GM23248 (cell line): Measurements from ENCODE around the gene EHBP1. TPM values are rescaled to one million over a fixed set of nuclear protein-coding genes. Genes with fewer than 3 reads are reported as not detected.

Experiments used
- DNase-seq: peaks from one replicate; pipeline ENCODE4 v3.0.0-alpha.2; 2015
- H2AFZ ChIP-seq: fragments of 200-600 bp; sonication (generic); 2 replicates; pipeline ENCODE4 v1.6.1; 2016; ENCODE audit warnings: antibody characterized with exemption
- H3F3A ChIP-seq: fragments of 200-600 bp; sonication (generic); 2 replicates; pipeline ENCODE4 v1.6.1; 2016; ENCODE audit warnings: mild to moderate bottlenecking, antibody characterized with exemption, mixed run types; ENCODE audit not compliant: insufficient read depth
- H3K27ac ChIP-seq: fragments of 200-600 bp; sonication (generic); 2 replicates; pipeline ENCODE4 v1.5.1; 2016; ENCODE audit warnings: mild to moderate bottlenecking
- H3K27me3 ChIP-seq: fragments of 200-600 bp; sonication (generic); replicated peaks from 2 replicates; pipeline ENCODE4 v1.6.1; 2016; ENCODE audit warnings: mild to moderate bottlenecking; ENCODE audit not compliant: insufficient read depth
- H3K36me3 ChIP-seq: fragments of 200-600 bp; sonication (generic); 2 replicates; pipeline ENCODE4 v1.6.1; 2016; ENCODE audit warnings: low read depth, mild to moderate bottlenecking
- H3K4me1 ChIP-seq: fragments of 200-600 bp; sonication (generic); 2 replicates; pipeline ENCODE4 v1.6.1; 2016; ENCODE audit warnings: mild to moderate bottlenecking; ENCODE audit not compliant: insufficient read depth
- H3K4me2 ChIP-seq: fragments of 200-600 bp; sonication (generic); one replicate; pipeline ENCODE4 v1.6.1; 2016; ENCODE audit warnings: mild to moderate bottlenecking; ENCODE audit not compliant: unreplicated experiment
- H3K4me3 ChIP-seq: fragments of 200-600 bp; sonication (generic); 2 replicates; pipeline ENCODE4 v1.5.1; 2016; ENCODE audit warnings: mild to moderate bottlenecking
- H3K79me2 ChIP-seq: fragments of 200-600 bp; sonication (generic); 2 replicates; pipeline ENCODE4 v1.6.1; 2016; ENCODE audit warnings: mild to moderate bottlenecking; ENCODE audit not compliant: insufficient read depth
- H3K9ac ChIP-seq: fragments of 200-600 bp; sonication (generic); 2 replicates; pipeline ENCODE4 v1.6.1; 2016; ENCODE audit warnings: mild to moderate bottlenecking
- H3K9me2 ChIP-seq: fragments of 200-600 bp; sonication (generic); 2 replicates; pipeline ENCODE4 v1.6.1; 2016; ENCODE audit warnings: mixed run types, mild to moderate bottlenecking, moderate library complexity; ENCODE audit not compliant: insufficient read depth
- H3K9me3 ChIP-seq: fragments of 200-600 bp; sonication (generic); one replicate; pipeline ENCODE4 v1.6.1; 2017; ENCODE audit warnings: low read depth
- H4K20me1 ChIP-seq: fragments of 200-600 bp; sonication (generic); 2 replicates; pipeline ENCODE4 v1.6.0; 2016; ENCODE audit not compliant: insufficient read depth
- EZH2 ChIP-seq: fragments of 200-600 bp; sonication (generic); IDR thresholded peaks from 2 replicates; pipeline ENCODE4 v1.6.1; 2018; ENCODE audit warnings: antibody characterized with exemption, mild to moderate bottlenecking; ENCODE audit not compliant: insufficient read depth, poor library complexity, severe bottlenecking
- EZH2phosphoT487 ChIP-seq: fragments of 200-600 bp; sonication (generic); IDR thresholded peaks from 2 replicates; pipeline ENCODE4 v1.6.1; 2018; ENCODE audit warnings: antibody characterized with exemption, moderate library complexity, mild to moderate bottlenecking, low read depth; ENCODE audit not compliant: insufficient read depth
- WGBS, 2 experiments: methylation state at CpG; one replicate each; pipeline ENCODE4 v1.1.6; 2015 to 2017; ENCODE audit warnings: low lambda C conversion rate in 2 of 2, low coverage in 1 of 2; ENCODE audit errors: missing lambda C conversion rate in 2 of 2; 5-methylcytosine and 5-hydroxymethylcytosine counted together
- in situ Hi-C: fragments of 300-500 bp; cut with MboI; formaldehyde crosslinking; loops from 2 replicates; pipeline ENCODE4 v1.15.0; 2020
- polyA plus RNA-seq: library from polyadenylated mRNA; unstranded; fragments of >200 nt; fragmentation: Nextera tagmentation; extraction: Ambion mirVana; gene quantifications from 2 replicates; pipeline ENCODE4 v1.2.1, GENCODE V29; 2016
- total RNA-seq: library from RNA; depleted of rRNA; stranded (reverse); fragments of >200 nt; shearing (Covaris generic); gene quantifications from 2 replicates; pipeline ENCODE4 v1.2.3, GENCODE V29; 2014

The EHBP1 gene
- total and polyA plus RNA-seq, 2 experiments from 2014 or later, result 41.3 to 56.8 TPM

DNA sequence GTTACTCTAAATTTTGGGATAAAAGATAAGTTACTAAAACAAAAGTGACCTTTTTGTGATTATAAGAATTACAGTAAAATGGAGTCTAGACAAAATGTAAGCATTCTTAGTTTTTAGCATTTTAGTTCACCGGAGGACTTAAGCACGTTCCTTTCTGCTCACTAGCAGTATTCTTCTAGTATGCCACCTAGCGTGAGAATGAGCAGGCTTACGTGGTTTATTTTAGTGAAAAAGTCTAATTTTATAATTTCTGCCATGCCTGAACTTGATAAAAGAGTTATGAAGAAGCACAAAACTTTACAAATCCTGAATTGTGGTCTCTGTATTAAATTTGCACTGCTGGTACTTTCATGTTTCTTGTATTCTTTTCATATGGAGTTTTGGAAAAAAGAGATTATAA, 332.5 kb downstream of the EHBP1 start:
- H3K27ac ChIP-seq, result no peak overlapping the region
- peaks cover 15% of the 10 kb centered on the region for H3K36me3 ChIP-seq
- H3K9ac ChIP-seq, result no peak overlapping the region
- H3F3A ChIP-seq, result peaks cover 4% of the 10 kb centered on the region; the same call in 1 of the 2 replicates
- no peaks in the 10 kb centered on the region for H3K9me2 ChIP-seq
- H3K4me3 ChIP-seq, result no peak overlapping the region
- WGBS, 2 experiments, result 98 to 99% methylated on average over 4 of the region's 4 CpGs
- DNase-seq, result no peak
- in situ Hi-C loops, result no loop called here
- H2AFZ ChIP-seq, result no peak overlapping the region
- no peaks in the 10 kb centered on the region for H4K20me1 ChIP-seq
- H3K4me2 ChIP-seq, result no peak overlapping the region
- no peak for TF ChIP-seq EZH2phosphoT487
- TF ChIP-seq EZH2, result no peak
- no peaks in the 10 kb centered on the region for H3K9me3 ChIP-seq
- no peaks in the 10 kb centered on the region for H3K27me3 ChIP-seq
- H3K79me2 ChIP-seq, result no peaks in the 10 kb centered on the region
- H3K4me1 ChIP-seq, result peaks cover 4% of the 10 kb centered on the region; the same call in 1 of the 2 replicates

DNA sequence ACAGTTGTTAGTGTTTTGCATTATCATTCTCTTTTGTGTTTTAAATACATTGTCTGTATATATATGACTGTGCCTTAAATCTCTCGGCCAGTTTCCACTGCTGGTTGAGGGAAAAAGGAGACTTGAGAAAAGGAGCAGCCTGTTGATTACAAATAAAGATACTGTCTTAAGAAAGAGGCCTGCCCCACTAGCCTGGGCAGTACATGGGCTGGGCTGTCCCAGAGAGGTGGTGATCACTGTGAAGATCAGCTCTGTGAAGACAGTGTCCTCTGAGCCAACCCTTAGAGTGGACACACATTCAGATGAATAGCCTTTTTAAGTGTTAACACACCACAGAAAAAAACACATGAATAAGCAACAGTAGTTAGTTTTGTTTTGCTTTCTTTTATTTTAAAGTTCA, 335.1 kb downstream of the EHBP1 start:
- Histone ChIP-seq H2AFZ (no peak overlapping the region), H3K27me3 (no peaks in the 10 kb centered on the region), H3K4me3 (no peak overlapping the region), H3K9me3 (no peaks in the 10 kb centered on the region), H3K9me2 (no peaks in the 10 kb centered on the region), H4K20me1 (no peaks in the 10 kb centered on the region), H3K4me2 (no peak overlapping the region), H3K79me2 (no peaks in the 10 kb centered on the region), H3F3A (peaks cover 8% of the 10 kb centered on the region; the same call in 1 of the 2 replicates), H3K4me1 (no peaks in the 10 kb centered on the region), H3K9ac (no peak overlapping the region), H3K36me3 (peaks cover 21% of the 10 kb centered on the region), H3K27ac (no peak overlapping the region)
- WGBS, 2 experiments, result 95 to 100% methylated on average over 1 of the region's 1 CpG
- TF ChIP-seq EZH2phosphoT487, result no peak
- TF ChIP-seq EZH2, result no peak
- in situ Hi-C loops, result no loop called here
- no peak for DNase-seq

DNA sequence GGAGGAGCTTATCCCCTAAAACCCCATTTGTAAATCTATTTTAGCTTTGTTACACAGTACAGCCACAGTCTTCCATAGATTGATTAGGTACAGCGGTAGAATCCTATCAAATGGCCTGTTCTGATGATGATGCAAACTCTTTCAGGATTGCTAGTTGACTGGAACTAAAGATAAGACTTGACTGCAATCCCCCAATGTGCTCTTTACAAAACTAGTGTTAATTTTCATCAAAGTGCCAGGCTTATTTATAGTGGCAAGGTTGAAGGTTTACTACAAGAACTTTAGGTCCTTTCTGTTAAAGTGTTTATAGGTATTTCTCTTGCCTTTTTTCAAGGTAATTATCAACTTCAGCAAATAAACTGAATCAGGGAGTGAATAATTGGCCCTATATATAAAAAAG, 336.1 kb downstream of the EHBP1 start:
- WGBS, 2 experiments, result 100% methylated on average over 1 of the region's 1 CpG
- in situ Hi-C loops, result no loop called here
- H3K9me2 ChIP-seq, result no peaks in the 10 kb centered on the region
- peaks cover 9% of the 10 kb centered on the region; the same call in 1 of the 2 replicates for H3F3A ChIP-seq
- no peaks in the 10 kb centered on the region for H3K27me3 ChIP-seq
- DNase-seq, result no peak
- H3K9ac ChIP-seq, result no peak overlapping the region
- no peaks in the 10 kb centered on the region for H3K9me3 ChIP-seq
- no peaks in the 10 kb centered on the region for H3K4me1 ChIP-seq
- no peak for TF ChIP-seq EZH2phosphoT487
- TF ChIP-seq EZH2, result no peak
- H3K4me3 ChIP-seq, result no peak overlapping the region
- no peak overlapping the region for H2AFZ ChIP-seq
- no peak overlapping the region for H3K27ac ChIP-seq
- H3K4me2 ChIP-seq, result no peak overlapping the region
- H3K79me2 ChIP-seq, result no peaks in the 10 kb centered on the region
- peaks cover 31% of the 10 kb centered on the region for H3K36me3 ChIP-seq
- no peaks in the 10 kb centered on the region for H4K20me1 ChIP-seq

DNA sequence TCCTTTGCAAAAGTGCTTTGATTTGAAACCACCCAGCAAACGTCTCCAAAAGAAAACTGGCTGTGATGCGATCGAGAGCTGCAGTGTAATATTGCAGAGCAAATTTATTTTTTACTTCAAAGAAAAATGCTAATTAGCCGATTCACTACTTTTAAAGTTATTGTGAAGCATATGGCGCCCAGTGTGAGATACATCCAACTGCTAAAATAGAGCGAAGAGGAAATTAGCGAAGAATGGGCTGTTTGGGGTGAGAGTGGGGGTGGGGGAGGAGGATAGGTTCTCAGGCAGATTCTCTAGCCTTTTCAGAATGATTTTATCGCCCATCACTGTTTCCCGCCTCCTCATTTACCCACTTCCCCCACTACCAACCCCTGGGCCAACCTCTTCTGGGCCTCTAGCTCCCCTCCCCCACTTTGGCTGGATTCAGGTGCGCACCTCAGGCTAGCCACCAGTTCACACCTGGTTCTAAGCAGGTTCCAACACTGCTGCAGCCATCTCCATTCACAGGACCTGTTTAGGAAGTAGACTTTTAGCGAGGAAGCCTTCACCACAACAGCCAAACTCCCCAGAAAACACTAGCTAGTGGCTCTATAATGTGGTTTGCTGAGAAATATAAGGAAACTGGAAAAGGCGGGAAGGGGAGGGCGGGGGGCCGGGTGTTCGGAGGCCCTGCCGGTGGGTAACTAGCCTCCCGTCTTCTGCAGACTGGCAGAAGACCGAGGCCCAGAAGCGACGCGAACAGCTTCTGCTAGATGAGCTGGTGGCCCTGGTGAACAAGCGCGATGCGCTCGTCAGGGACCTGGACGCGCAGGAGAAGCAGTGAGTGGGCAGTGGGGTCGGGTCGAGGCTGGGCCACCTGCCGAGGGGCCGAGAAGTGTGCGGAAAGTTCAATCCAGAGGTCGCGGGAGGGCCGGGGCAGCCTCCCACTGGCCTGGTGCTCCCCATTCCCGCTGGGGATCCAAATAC, 339.1 kb downstream of the EHBP1 start:
- H3K27me3 ChIP-seq, result peaks cover 20% of the 10 kb centered on the region
- H3K36me3 ChIP-seq, result peaks cover 23% of the 10 kb centered on the region
- H2AFZ ChIP-seq, result no peak overlapping the region
- H3K79me2 ChIP-seq, result no peaks in the 10 kb centered on the region
- H3K9me2 ChIP-seq, result no peaks in the 10 kb centered on the region
- in situ Hi-C loops, result no loop called here
- 0 out of 2 replicates have a peak, but pooled peaks cover 5% of the 10 kb centered on the region for H3F3A ChIP-seq
- no peak for DNase-seq
- no peaks in the 10 kb centered on the region for H3K9me3 ChIP-seq
- no peak overlapping the region for H3K27ac ChIP-seq
- no peak overlapping the region for H3K4me3 ChIP-seq
- H3K9ac ChIP-seq, result no peak overlapping the region
- no peak overlapping the region for H3K4me2 ChIP-seq
- TF ChIP-seq EZH2phosphoT487 (no peak), EZH2 (no peak)
- peaks cover 6% of the 10 kb centered on the region; the same call in 1 of the 2 replicates for H3K4me1 ChIP-seq
- 95 to 97% methylated on average over 31 to 36 of the region's 36 CpGs for WGBS, 2 experiments
- H4K20me1 ChIP-seq, result 0 out of 2 replicates have a peak, but pooled peaks cover 1% of the 10 kb centered on the region
